ENCODE measurements around the gene GTF3C5.
"Not testable (repeated sequence)": the region's sequence is repeated elsewhere in the genome, so short reads cannot be mapped to it uniquely, and the experiment has no call there.

GTF3C5 gene

DNA sequence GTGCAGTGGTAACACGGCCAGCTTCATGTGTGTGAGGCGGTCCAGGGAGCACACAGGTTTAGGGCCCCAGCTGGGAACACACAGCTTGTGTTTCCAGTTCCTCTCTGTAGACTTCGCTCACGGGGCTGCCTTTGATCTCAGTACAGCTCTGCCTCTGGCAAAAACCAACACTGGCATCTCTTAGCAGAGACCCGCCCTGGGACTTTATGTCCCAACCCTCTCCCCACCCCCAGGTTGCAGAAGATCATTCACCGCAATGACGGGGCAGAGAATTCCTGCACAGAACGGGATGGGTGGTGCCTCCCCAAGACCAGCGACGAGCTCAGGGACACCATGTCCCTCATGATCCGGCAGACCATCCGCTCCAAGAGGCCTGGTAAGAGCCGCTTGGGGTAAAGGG lies 25.7 kb downstream of the GTF3C5 start:
- no peak for DNase-seq

DNA sequence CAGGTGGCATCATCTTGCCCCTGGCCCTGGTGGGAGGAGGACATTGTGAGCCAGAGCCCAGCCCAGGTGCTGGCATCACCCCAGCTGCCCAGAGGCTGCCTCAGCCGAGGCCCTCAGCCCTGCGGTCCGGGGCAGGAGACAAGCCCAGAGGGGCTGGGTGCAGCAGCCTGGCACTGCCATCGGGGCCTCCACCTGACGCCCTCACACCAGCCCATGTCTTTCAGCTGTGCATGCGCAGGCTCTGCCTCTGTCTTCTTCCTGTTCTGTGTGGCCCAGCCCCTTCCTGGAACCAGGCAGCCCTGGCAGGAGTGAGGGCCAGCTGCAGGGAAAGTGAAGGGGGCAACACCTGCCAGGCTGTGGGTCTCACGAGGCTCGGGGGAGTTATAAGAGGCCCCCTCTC lies 26.2 kb downstream of the GTF3C5 start:
- DNase-seq: no peak

DNA sequence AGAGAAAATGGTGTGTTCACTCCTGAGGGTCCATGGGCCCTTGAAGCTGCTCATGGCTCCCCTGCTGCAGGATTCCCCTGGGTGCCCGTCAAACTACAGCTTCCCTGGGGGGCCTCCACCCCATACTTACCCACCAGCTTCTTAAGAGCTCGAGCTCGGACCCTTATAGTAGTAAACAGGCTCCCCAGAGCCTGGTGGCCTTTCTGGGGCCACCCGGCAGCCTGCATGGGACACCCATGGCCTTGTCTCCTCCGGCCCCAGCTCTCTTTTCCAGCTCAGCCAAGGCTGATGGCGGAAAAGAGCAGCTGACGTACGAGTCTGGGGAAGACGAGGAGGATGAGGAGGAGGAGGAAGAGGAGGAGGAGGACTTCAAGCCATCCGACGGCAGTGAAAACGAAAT lies 26.8 kb downstream of the GTF3C5 start:
- DNase-seq: no peak

DNA sequence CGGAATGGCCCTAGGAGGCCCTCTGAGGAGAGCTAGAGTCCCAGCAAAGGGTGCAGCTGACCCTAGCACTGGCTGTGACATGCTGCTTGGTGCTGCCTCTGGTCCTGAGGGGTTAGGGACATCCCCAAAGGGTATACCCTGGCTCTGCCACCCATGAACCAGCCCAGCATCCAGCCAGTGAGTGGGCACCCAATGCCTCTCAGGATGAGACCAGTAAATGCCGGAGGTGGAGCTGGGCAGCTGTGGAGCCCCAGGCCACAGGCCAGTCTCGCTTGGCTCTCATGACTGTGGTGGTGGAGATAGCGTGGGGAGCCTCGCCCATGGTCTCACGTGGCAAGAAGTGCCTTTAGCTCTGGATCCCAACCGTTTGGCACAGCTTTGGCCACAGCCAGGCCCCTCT lies 27.3 kb downstream of the GTF3C5 start:
- DNase-seq: no peak

DNA sequence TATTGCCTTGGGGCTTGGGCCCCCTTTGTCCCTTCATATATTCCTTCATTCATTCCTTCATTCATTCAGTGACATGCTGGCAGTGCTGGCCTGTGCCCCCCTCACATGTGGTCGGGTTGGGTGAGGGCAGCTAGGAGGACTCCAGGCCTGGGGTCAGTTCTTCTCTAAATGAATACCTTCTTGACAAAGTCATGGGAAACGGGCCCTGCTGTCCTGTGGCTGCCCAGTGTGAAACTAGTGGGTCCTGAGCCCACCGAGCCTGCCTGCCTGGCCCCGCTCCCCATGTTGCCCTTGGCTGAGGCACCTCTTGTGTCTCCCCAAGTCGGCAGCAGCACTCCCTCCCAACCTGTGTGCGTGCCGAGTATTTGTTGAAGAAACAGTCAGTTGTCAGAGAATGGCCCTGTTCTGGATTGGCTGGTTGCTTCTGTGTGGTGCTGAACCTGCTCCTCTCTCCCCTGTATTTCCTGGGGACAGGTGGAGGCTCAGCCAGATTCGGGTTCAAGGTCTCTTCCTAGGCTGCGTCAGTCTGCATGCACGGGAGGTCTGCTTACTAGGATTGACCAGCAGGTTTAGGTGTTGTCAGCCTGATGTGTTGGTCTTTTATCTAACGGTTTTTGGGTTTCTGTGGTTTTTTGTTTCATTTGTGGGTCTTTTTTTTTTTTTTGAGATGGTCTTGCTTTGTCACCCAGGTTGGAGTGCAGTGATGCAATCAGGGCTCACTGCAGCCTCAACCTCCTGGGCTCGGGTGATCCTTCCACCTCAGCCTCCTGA lies 27.9 kb downstream of the GTF3C5 start:
- no peak for DNase-seq

DNA sequence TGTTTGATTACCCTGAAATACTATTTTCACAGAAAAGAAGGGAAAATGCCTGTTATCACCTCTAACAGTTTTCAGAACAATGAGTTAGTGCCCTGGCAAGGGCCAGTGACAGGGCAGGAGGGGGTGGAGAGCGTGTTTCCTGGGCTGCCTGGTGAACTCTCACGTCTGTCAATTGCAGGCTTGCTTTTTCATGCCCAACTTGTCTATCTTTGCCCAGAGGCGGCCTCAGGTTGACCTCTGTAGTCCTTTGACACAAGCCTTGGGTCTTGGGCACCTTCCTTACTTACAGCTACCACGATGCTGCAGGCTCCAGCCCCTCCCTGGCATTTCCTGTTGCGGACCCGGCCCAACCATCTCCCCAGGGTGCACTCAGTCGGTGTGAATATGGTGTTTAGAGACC lies 28.8 kb downstream of the GTF3C5 start:
- DNase-seq: peak; percentile 5

DNA sequence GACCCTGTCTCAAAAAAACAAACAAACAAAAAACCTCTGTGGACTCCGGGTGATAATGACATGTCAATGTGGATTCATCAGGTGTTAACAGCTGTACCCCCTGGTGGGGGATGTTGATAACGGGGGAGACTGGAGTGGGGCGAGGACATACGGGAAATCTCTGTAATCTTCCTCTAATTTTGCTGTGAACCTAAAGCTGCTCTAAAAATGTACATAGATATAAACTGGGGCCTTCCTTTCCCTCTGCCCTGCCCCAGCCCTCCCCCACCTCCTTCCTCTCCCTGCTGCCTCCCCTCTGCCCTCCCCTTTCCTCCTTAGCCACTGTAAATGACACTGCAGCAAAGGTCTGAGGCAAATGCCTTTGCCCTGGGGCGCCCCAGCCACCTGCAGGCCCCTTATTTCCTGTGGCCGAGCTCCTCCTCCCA lies 29.6 kb downstream of the GTF3C5 start:
- no peak for DNase-seq

DNA sequence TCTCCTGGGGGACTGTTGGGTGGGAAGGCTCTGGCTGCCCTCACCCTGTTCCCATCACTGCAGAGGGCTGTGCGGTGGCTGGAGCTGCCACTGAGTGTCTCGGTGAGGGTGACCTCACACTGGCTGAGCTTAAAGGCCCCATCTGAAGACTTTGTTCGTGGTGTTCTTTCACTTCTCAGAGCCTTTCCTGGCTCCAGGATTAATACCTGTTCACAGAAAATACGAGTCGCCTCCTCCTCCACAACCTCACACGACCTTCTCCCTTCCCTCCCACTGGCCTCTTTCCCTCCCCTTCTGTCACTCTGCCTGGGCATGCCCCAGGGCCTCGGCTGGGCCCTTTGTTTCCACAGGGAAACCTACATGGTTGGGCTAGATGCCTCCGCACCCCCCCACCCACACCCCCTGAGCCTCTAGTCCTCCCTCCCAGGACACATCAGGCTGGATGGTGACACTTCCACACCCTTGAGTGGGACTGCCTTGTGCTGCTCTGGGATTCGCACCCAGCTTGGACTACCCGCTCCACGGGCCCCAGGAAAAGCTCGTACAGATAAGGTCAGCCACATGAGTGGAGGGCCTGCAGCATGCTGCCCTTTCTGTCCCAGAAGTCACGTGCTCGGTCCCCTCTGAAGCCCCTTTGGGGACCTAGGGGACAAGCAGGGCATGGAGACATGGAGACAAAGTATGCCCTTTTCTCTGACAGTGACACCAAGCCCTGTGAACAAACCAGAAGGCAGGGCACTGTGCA lies 30.4 kb downstream of the GTF3C5 start:
- peak; percentile 38 for DNase-seq

DNA sequence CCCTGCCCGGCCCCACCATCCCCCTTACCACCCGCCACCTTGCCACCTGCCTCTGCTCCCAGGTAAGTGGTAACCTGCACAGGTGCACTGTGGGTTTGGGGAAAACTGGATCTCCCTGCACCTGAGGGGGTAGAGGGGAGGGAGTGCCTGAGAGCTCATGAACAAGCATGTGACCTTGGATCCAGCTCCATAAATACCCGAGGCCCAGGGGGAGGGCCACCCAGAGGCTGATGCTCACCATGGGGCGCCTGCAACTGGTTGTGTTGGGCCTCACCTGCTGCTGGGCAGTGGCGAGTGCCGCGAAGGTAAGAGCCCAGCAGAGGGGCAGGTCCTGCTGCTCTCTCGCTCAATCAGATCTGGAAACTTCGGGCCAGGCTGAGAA lies 31.0 kb downstream of the GTF3C5 start, which contains the start of gene CEL:
CEL (plus strand) TSS at position 218 of the 382 bp plus-strand sequence; CDS start at position 240, 22 bp downstream.
- peak; percentile 66 for DNase-seq

DNA sequence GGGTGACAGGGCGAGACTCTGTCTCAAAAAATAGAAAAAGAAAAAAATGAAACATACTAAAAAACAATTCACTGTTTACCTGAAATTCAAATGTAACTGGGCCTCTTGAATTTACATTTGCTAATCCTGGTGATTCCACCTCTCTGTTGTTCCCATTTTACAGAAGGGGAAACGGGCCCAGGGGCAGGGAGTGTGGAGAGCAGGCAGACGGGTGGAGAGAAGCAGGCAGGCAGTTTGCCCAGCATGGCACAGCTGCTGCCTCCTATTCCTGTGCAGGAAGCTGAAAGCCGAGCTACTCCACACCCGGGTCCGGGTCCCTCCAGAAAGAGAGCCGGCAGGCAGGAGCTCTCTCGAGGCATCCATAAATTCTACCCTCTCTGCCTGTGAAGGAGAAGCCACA lies 31.8 kb downstream of the GTF3C5 start:
- not testable (repeated sequence) for DNase-seq

DNA sequence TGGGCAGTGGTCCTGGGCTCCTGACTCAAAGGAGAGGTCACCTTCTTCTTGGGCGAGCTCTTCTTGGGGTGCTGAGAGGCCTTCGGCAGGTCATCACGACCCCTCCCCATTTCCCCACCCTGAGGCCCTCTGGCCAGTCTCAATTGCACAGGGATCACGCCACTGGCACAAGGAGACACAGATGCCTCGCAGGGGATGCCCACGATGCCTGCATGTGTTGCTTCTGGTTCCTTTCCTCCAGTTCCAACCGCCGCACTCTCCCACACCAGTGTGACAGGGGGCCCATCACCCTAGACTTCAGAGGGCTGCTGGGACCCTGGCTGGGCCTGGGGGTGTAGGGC lies 32.3 kb downstream of the GTF3C5 start:
- no peak for DNase-seq

DNA sequence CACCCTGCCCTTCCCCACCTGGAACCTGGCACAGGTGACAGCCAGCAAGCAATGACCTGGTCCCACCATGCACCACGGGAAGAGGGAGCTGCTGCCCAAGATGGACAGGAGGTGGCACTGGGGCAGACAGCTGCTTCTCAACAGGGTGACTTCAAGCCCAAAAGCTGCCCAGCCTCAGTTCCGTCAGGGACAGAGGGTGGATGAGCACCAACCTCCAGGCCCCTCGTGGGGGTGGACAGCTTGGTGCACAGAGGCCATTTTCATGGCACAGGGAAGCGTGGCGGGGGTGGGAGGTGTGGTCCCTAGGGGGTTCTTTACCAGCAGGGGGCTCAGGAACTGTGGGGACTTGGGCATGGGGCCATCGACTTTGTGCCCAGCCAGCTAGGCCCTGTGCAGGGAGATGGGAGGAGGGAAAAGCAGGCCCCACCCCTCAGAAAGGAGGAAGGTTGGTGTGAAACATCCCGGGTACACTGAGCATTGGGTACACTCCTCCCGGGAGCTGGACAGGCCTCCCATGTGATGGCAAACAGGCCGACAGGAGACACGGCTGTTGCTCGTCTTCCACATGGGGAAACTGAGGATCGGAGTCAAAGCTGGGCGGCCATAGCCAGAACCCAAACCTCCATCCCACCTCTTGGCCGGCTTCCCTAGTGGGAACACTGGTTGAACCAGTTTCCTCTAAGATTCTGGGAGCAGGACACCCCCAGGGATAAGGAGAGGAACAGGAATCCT lies 32.9 kb downstream of the GTF3C5 start:
- DNase-seq: no peak

DNA sequence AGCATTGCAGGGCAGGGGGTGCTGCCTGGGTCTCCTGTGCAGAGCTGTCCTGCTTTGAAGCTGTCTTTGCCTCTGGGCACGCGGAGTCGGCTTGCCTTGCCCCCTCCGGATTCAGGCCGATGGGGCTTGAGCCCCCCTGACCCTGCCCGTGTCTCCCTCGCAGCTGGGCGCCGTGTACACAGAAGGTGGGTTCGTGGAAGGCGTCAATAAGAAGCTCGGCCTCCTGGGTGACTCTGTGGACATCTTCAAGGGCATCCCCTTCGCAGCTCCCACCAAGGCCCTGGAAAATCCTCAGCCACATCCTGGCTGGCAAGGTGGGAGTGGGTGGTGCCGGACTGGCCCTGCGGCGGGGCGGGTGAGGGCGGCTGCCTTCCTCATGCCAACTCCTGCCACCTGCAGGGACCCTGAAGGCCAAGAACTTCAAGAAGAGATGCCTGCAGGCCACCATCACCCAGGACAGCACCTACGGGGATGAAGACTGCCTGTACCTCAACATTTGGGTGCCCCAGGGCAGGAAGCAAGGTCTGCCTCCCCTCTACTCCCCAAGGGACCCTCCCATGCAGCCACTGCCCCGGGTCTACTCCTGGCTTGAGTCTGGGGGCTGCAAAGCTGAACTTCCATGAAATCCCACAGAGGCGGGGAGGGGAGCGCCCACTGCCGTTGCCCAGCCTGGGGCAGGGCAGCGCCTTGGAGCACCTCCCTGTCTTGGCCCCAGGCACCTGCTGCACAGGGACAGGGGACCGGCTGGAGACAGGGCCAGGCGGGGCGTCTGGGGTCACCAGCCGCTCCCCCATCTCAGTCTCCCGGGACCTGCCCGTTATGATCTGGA lies 33.7 kb downstream of the GTF3C5 start:
- no peak for DNase-seq

DNA sequence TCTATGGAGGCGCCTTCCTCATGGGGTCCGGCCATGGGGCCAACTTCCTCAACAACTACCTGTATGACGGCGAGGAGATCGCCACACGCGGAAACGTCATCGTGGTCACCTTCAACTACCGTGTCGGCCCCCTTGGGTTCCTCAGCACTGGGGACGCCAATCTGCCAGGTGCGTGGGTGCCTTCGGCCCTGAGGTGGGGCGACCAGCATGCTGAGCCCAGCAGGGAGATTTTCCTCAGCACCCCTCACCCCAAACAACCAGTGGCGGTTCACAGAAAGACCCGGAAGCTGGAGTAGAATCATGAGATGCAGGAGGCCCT lies 34.2 kb downstream of the GTF3C5 start:
- DNase-seq: no peak

DNA sequence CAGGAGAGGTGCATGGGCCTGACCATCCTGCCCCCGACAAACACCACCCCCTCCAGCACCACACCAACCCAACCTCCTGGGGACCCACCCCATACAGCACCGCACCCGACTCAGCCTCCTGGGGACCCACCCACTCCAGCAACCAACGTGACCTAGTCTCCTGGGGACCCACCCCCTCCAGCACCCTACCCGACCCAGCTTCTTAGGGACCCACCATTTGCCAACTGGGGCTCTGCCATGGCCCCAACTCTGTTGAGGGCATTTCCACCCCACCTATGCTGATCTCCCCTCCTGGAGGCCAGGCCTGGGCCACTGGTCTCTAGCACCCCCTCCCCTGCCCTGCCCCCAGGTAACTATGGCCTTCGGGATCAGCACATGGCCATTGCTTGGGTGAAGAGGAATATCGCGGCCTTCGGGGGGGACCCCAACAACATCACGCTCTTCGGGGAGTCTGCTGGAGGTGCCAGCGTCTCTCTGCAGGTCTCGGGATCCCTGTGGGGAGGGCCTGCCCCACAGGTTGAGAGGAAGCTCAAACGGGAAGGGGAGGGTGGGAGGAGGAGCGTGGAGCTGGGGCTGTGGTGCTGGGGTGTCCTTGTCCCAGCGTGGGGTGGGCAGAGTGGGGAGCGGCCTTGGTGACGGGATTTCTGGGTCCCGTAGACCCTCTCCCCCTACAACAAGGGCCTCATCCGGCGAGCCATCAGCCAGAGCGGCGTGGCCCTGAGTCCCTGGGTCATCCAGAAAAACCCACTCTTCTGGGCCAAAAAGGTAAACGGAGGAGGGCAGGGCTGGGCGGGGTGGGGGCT lies 35.6 kb downstream of the GTF3C5 start:
- no peak for DNase-seq

DNA sequence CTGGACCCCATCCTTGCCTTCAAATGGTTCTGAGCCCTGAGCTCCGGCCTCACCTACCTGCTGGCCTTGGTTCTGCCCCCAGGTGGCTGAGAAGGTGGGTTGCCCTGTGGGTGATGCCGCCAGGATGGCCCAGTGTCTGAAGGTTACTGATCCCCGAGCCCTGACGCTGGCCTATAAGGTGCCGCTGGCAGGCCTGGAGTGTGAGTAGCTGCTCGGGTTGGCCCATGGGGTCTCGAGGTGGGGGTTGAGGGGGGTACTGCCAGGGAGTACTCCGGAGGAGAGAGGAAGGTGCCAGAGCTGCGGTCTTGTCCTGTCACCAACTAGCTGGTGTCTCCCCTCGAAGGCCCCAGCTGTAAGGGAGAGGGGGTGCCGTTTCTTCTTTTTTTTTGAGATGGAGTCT lies 36.2 kb downstream of the GTF3C5 start:
- DNase-seq: no peak

DNA sequence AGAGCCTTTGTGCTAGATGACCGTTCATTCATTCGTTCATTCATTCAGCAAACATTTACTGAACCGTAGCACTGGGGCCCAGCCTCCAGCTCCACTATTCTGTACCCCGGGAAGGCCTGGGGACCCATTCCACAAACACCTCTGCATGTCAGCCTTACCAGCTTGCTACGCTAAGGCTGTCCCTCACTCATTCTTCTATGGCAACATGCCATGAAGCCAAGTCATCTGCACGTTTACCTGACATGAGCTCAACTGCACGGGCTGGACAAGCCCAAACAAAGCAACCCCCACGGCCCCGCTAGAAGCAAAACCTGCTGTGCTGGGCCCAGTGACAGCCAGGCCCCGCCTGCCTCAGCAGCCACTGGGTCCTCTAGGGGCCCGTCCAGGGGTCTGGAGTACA lies 37.0 kb downstream of the GTF3C5 start:
- DNase-seq: no peak

DNA sequence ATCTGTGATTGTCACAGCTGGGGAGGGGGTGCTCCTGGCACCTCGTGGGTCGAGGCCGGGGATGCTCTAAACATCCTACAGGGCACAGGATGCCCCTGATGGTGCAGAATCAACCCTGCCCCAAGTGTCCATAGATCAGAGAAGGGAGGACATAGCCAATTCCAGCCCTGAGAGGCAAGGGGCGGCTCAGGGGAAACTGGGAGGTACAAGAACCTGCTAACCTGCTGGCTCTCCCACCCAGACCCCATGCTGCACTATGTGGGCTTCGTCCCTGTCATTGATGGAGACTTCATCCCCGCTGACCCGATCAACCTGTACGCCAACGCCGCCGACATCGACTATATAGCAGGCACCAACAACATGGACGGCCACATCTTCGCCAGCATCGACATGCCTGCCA lies 37.6 kb downstream of the GTF3C5 start:
- not testable (repeated sequence) for DNase-seq

DNA sequence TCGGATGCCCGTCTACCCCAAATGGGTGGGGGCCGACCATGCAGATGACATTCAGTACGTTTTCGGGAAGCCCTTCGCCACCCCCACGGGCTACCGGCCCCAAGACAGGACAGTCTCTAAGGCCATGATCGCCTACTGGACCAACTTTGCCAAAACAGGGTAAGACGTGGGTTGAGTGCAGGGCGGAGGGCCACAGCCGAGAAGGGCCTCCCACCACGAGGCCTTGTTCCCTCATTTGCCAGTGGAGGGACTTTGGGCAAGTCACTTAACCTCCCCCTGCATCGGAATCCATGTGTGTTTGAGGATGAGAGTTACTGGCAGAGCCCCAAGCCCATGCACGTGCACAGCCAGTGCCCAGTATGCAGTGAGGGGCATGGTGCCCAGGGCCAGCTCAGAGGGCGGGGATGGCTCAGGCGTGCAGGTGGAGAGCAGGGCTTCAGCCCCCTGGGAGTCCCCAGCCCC lies 39.7 kb downstream of the GTF3C5 start:
- DNase-seq: not testable (repeated sequence)

DNA sequence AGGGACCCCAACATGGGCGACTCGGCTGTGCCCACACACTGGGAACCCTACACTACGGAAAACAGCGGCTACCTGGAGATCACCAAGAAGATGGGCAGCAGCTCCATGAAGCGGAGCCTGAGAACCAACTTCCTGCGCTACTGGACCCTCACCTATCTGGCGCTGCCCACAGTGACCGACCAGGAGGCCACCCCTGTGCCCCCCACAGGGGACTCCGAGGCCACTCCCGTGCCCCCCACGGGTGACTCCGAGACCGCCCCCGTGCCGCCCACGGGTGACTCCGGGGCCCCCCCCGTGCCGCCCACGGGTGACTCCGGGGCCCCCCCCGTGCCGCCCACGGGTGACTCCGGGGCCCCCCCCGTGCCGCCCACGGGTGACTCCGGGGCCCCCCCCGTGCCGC lies 40.2 kb downstream of the GTF3C5 start:
- not testable (repeated sequence) for DNase-seq

DNA sequence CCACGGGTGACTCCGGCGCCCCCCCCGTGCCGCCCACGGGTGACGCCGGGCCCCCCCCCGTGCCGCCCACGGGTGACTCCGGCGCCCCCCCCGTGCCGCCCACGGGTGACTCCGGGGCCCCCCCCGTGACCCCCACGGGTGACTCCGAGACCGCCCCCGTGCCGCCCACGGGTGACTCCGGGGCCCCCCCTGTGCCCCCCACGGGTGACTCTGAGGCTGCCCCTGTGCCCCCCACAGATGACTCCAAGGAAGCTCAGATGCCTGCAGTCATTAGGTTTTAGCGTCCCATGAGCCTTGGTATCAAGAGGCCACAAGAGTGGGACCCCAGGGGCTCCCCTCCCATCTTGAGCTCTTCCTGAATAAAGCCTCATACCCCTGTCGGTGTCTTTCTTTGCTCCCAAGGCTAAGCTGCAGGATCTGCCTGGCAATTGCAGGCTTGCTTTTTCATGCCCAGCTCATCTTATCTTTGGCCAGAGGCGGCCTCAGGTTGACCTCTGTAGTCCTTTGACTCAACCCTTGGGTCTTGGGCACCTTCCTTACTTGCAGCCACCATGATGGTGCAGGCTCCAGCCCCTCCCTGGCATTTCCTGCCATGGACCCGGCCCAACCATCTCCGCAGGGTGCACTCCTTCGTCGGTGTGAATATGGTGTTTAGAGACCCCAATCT lies 40.8 kb downstream of the GTF3C5 start:
- no peak for DNase-seq

DNA sequence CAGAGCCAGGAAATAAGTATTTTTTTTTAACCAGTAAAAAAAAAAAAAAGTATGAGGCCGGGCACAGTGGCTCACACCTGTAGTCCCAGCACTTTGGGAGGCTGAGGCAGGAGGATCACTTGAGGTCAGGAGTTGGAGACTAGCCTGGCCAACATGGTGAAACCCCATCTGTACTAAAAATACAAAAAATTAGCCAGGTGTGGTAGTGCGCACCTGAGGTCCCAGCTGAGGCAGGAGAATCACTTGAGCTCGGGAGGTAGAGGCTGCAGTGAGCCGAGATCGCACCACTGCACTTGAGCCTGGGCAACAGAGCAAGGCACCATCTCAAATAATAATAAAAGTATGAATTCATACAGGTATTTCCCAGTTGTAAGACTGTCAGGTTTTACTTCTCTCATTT lies 41.4 kb downstream of the GTF3C5 start:
- DNase-seq: not testable (repeated sequence)

Data from DMS153 (cell line).